ENCODE data around the gene MEI4.
A peak's percentile ranks its signal among the peaks of the same experiment; 100 is the strongest.
"Not testable (repeated sequence)": the region's sequence is repeated elsewhere in the genome, so short reads cannot be mapped to it uniquely, and the experiment has no call there.

The MEI4 gene

GRCh38 chr6:77652739-77653138 lies at the start of gene MEI4:
Gene MEI4, plus strand, starts transcription at chr6:77653039. Its CDS starts 37,633 bp downstream, at chr6:77690672.
- no peak for DNase-seq (ENCODE audit: low read depth)

DNA sequence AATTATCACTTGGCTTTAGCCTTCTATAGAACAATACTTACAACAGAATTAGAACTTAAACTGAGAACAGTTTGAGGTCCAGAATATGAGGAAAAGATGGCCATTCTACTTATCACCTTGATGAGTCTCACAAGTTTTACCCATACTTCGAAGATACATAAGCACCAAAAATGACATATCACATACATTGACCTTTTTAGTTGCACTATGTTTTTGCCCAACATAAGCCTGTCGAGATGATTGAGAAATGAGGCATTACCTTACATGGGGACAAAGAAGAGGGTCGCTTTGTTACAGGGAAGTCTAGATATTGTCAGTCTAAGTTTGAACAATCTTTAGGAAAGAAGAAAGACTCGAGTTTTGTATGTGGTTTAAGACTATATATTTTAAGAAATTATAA lies 48.4 kb upstream of the MEI4 start:
- no peak for DNase-seq (ENCODE audit: low read depth)

DNA sequence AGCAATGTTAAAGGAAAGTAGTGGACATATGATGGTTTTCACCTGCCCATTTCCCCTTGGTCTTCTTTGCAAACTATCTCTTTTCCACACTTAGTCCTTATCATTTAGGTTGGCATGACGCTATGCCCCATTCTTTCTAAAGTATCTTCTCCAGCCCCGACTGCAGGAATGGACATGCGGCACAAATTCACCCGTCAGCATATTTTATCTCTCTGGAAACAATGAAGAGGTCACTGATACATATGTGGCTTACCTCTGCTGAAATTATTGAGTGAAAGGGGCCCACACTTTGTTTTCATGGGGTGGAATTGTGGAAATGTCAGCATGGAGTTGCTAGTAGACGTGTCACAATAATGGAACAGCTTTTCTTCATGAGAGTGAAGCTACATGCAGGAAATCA lies 45.8 kb upstream of the MEI4 start:
- no peak for DNase-seq (ENCODE audit: low read depth)

DNA sequence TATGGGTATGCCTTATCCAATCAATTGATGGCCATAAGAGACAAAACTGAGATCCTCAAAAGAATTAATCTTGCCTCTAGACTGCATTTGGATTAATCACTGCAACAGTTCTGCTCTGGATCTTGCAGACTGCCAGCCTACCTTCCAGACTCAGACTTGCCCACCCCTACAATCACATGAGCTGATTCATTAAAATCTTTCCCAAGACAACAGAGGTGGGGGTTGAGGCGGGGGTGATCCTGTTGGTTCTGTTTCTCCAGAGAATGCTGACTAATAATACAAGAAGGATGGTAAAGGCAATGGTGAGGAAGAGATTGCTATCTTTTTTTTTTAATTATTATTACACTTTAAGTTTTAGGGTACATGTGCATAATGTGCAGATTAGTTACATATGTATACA lies 43.7 kb upstream of the MEI4 start:
- DNase-seq (ENCODE audit: low read depth), result no peak

DNA sequence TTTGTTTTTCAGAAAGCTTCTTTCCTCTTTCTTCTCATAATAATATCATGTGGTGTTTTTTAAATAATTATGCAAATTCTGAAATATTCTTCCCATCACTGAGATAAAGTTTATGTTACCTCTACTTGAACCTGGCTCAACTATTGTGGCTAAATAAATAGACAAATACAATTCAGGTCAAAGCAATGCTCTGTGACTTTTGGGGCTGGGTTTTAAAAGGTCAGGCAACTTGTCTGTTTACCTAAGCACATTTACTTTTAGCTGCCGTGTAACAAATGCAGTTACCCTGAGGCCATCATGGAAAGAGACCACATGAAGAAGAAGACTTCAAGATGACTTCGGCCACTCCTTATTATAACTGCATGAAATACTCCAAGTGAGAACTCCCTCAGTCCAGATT lies 33.7 kb upstream of the MEI4 start:
- no peak for DNase-seq (ENCODE audit: low read depth)

GRCh38 chr6:77620278-77620882 lies 32.5 kb upstream of the MEI4 start:
- no peak for DNase-seq (ENCODE audit: low read depth)

GRCh38 chr6:77624515-77624914 lies 28.3 kb upstream of the MEI4 start:
- no peak for DNase-seq (ENCODE audit: low read depth)

- DNase-seq (ENCODE audit: low read depth), result no peak
Measured at GRCh38 chr6:77626426-77626825, 26.4 kb upstream of the MEI4 start.

DNA sequence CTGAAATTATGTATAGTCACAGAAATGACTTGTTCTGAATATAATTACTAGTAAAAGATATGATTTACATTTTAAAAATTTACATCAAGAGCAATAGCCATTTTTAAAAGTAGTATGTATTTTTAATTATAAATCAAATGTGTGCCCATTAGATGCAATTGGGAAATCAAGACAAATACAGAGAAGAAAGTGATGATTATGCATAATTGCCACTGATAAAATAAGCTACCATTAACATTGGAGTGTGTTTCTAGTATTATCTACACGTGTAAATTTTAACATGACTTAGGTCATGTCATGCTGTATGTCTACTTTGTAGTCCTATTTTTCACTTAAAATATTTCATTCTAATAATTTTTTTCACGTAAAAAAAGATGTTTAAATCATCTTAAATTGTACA lies 22.8 kb upstream of the MEI4 start:
- no peak for DNase-seq (ENCODE audit: low read depth)

- DNase-seq (ENCODE audit: low read depth), result no peak
Measured at GRCh38 chr6:77633471-77633870, 19.4 kb upstream of the MEI4 start.

DNA sequence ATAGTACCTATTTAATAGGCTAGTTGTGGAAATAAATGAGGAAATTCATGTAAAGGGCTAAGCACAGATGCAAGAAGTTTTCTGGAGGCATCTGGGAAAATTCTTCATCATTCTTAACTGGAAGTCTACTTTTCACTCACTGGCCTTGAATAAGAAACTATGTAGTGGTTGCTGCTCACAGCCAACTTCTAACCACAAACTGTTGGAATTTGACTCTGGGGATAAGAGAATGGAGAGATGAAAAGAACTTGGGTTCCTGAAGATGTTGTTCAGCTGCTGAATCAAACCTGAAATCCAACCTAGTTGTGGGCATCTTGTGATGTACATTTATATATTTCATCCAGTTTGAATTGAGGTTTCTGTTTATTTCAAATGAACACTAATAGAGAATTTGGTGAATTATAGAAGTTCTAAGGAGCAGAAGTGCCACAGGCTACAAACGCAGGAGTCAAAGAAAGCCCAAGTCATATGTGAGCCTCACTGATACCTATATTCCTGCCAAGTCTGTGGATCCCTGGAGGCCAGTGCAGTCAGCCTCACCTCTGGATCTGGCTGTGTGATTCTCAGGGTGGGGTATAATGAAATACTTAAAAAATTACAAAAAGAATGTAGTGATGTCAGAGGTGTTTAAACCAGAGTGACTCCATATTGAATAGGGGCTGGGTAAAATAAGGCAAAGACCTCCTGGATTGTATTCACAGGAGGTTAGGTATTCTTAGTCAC lies 18.7 kb upstream of the MEI4 start:
- DNase-seq (ENCODE audit: low read depth), result peak; percentile 2

- DNase-seq (ENCODE audit: low read depth), result no peak
Measured at GRCh38 chr6:77638129-77638830, 14.6 kb upstream of the MEI4 start.

GRCh38 chr6:77644102-77644705 lies 8.6 kb upstream of the MEI4 start:
- no peak for DNase-seq (ENCODE audit: low read depth)

DNA sequence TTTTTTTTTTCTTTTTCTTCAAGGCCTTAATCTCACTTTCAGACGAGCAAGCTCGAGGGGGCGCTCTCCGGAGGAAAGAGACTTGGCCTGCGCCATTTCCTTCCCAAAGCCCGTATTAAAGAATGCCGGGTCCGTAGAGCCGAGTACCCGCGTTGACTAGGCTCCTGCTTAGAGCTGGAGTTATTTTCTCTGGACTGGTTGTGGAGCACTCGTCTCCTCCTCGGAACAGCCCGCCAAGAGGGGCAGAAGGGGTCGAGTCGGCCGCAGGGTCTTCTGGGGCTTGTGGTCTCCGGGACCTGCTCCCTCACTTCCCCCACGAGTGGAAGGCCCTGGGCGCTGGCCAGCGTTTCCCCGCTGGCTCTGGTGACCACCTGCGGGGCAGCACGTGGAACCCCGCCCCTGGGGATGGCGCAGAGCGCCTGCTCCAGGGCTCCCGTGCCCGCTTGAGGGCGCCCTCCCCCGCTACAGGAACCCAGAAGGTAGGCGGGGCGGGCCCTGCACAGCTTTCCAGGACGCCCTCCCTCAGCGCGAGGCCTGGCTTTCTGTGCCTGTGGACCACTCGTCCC lies 2.7 kb upstream of the MEI4 start:
- no peak for DNase-seq (ENCODE audit: low read depth)

DNA sequence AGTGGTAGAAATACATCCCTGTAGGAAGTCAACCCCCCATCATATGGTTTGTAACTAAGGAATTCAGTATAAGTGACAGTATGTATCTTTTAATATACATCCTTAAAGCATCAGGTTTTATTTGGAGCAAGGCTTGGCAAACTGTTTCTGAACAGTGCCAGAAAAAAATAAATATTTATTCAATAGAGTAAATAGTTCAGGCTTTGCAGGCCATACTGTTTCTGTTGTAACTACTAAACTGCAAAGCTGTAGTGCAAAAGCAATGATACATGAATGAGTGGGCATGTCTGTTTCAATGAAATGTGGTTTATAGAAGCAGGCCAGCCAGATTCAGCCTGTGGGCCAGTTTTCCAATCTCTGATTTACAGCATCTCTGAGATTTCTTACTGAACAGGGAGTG lies 977 bp downstream of the MEI4 start:
- DNase-seq (ENCODE audit: low read depth), result no peak

- not testable (repeated sequence) for DNase-seq (ENCODE audit: low read depth)
Measured at GRCh38 chr6:77655035-77655434, 2.2 kb downstream of the MEI4 start.

DNA sequence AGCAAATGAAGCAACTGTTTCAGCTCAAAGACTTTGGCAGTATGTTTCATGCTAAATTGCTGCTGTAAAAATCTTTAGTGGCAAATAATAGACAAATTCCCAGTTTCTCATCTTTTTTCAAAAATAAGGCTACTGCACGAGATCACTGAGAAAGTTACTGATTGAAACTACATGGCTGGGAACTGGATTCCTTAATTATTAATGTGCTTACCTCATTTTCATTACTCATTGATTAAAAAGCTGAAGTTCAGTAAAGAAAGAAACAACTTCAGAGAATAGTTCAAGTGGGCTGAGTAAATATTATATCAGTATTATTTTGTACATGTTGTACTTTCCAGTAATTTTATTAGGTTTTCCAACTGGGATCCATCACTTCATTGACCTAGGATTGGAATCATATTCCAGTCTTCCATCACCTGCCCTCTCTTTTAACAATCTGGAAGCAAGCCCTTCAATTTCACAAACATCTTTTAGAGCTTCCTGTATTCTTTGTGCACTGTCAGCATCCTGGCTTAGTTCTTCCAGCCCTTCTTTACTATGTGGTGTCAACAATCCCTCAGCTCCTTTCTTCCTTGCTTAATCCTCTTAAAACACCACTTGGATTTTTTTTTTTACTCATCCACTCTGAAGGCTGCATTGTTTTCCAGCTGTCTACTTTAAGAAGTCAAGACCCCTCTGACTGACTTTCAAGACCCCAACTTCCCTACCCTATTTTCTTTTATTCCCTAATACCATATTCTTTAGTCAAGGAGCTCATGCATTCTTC lies 4.3 kb downstream of the MEI4 start:
- DNase-seq (ENCODE audit: low read depth), result no peak

- DNase-seq (ENCODE audit: low read depth), result no peak
Measured at GRCh38 chr6:77666340-77666739, 13.5 kb downstream of the MEI4 start.

DNA sequence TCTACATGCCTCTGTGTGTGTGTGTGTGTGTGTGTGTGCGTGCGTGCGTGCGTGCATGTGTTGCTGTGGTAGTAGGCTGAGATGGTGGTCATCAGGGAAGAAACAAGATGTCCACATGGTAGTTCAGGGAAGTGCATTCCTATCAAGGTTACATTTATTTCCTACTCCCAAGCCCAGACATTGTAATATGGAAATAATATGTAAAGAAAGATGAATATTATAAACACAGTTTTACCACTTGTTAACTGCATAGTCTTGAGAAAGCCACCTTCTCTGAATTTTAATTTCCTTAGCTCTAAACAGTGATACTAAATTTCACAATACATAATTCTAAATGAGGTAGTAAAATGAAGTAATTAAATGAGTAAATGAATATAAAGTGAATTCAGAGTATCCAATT lies 14.0 kb downstream of the MEI4 start:
- DNase-seq (ENCODE audit: low read depth), result no peak

DNA sequence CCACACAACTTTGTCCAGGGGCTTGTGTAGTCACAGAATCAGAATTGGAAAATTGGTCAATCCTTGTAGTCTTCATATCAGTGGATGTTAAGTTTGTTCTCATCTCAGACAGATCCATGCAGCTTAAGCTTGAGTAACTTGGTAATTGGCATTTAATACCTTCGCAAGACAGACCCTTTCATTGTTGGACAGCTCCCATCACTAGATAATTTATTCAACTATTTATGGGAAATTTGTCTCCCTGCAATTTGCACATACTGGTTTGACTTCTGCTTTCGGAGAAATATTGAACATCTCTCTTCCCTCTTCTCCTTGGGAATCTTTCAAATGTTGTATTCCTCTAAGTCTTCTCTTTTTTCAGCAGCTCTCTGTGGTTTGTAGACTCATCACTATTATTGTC lies 17.1 kb downstream of the MEI4 start:
- DNase-seq (ENCODE audit: low read depth), result no peak

DNA sequence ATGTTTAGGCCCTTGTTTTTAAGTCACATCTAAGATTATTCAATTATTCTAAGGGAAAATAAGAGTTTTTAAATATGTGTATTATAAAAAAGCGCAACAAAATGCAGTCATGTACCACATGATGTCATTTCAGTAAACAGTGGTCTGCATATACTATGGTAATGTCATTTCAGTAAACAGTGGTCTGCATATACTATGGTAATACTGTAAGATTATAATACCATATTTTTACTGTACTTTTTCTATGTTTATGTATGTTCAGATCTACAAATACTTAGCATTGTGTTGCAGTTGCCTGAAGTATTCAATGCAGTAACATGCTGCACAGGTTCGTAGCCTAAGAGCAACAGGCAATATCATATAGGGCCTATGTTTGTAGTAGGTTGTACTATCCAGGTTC lies 21.4 kb downstream of the MEI4 start:
- no peak for DNase-seq (ENCODE audit: low read depth)

GRCh38 chr6:77678048-77678447 lies 25.2 kb downstream of the MEI4 start:
- no peak for DNase-seq (ENCODE audit: low read depth)
